Left lung (tissue), 14 donors: ENCODE measurements around the gene FOXM1. TPM values are rescaled to one million over a fixed set of nuclear protein-coding genes. Genes with fewer than 3 reads are reported as not detected.
A peak's percentile ranks its signal among the peaks of the same experiment; 100 is the strongest.

Experiments
- ATAC-seq: fragments of 200-7000 bp; cut with Tn5 transposase; one replicate; pipeline ENCODE4 v1.9.1; 2020; ENCODE audit warnings: moderate library complexity
- DNase-seq, 4 donors: peaks; one replicate each; pipeline ENCODE4 v3.0.0-alpha.2; 2013 to 2020
- H3K27ac ChIP-seq, 2 donors: fragments of 200-600 bp; sonication (generic) in 1 of 2; one replicate each; pipeline versions ENCODE4 v1.5.0 to v1.8.0; 2020 to 2021
- H3K27me3 ChIP-seq, 2 donors: fragments of 200-600 bp; sonication (generic) in 1 of 2; one replicate each; pipeline versions ENCODE4 v1.5.0 to v1.8.0; 2020 to 2021
- H3K36me3 ChIP-seq, 2 donors: fragments of 200-600 bp; sonication (generic) in 1 of 2; one replicate each; pipeline versions ENCODE4 v1.5.0 to v1.8.0; 2020 to 2021
- H3K4me1 ChIP-seq, 2 donors: fragments of 200-600 bp; one replicate each; pipeline ENCODE4 v1.8.0; 2021
- H3K4me3 ChIP-seq, 2 donors: fragments of 200-600 bp; sonication (generic) in 1 of 2; one replicate each; pipeline versions ENCODE4 v1.5.0 to v1.8.0; 2020 to 2021; ENCODE audit warnings: mild to moderate bottlenecking in 1 of 2
- H3K9me3 ChIP-seq, 2 donors: fragments of 200-600 bp; sonication (generic) in 1 of 2; one replicate each; pipeline versions ENCODE4 v1.5.0 to v1.8.0; 2020 to 2021
- intact Hi-C, 2 donors: fragments of 100-400 bp; cut with DNase I; formaldehyde crosslinking; loops; one replicate each; pipeline versions ENCODE4 v1.11.2 to v1.14.2; 2022
- long read RNA-seq, 12 donors: library from polyadenylated mRNA in 2 of 12; unstranded in 2 of 12; transcript quantifications; one replicate each; pipeline ENCODE4 v2.0.0 and lab custom pipeline, GENCODE V29; 2019 to 2026
- polyA plus RNA-seq, 6 donors: library from polyadenylated mRNA; unstranded; fragments of 120-200 nt; gene quantifications; one replicate each; pipeline ENCODE4 v1.2.1, GENCODE V29; 2013; ENCODE audit not compliant: insufficient read length in 6 of 6
- total RNA-seq, 2 donors: library from RNA; stranded (reverse); fragmentation: NEBNext Ultra II Directional; extraction: Animal tissue kit (Norgen Biotek cat#: 25700); gene quantifications; one replicate each; pipeline ENCODE4 v1.2.1, GENCODE V29; 2021
- TF ChIP-seq, protein P1 (sequence below), 2 donors: fragments of 200-600 bp; sonication (generic) in 1 of 2; IDR thresholded peaks; one replicate each; pipeline versions ENCODE4 v1.5.0 to v1.8.0; 2021; ENCODE audit warnings: antibody characterized with exemption in 2 of 2
- donor health status: DM: no; HTN: yes; CAD: no.
- donor health status: DM: no; HTN: no; CAD: no.

The FOXM1 gene, protein sequence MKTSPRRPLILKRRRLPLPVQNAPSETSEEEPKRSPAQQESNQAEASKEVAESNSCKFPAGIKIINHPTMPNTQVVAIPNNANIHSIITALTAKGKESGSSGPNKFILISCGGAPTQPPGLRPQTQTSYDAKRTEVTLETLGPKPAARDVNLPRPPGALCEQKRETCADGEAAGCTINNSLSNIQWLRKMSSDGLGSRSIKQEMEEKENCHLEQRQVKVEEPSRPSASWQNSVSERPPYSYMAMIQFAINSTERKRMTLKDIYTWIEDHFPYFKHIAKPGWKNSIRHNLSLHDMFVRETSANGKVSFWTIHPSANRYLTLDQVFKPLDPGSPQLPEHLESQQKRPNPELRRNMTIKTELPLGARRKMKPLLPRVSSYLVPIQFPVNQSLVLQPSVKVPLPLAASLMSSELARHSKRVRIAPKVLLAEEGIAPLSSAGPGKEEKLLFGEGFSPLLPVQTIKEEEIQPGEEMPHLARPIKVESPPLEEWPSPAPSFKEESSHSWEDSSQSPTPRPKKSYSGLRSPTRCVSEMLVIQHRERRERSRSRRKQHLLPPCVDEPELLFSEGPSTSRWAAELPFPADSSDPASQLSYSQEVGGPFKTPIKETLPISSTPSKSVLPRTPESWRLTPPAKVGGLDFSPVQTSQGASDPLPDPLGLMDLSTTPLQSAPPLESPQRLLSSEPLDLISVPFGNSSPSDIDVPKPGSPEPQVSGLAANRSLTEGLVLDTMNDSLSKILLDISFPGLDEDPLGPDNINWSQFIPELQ
- total RNA-seq (10 to 100 TPM in 1 of 2 donors, 1 to 10 TPM in 1; 4.7 to 16.5 TPM), polyA plus RNA-seq (10 to 100 TPM; 24.5 to 54.0 (median 30.7) TPM)
- long read RNA-seq, donor 1, partial matches to known transcripts = 23 of 54 reads
- long read RNA-seq, donor 1, other reads (novel, unspliced or antisense) = 29 of 54 reads
- long read RNA-seq, donor 2, partial matches to known transcripts = 27 of 71 reads
- long read RNA-seq, donor 2, other reads (novel, unspliced or antisense) = 43 of 71 reads
- long read RNA-seq, donor 3, partial matches to known transcripts = 0 of 1 reads
- long read RNA-seq, donor 3, other reads (novel, unspliced or antisense) = 0 of 1 reads
- long read RNA-seq, donor 4 = 0 reads
- long read RNA-seq, donor 5, partial matches to known transcripts = 5 of 6 reads
- long read RNA-seq, donor 5, other reads (novel, unspliced or antisense) = 0 of 6 reads
- long read RNA-seq, donor 6, partial matches to known transcripts = 18 of 20 reads
- long read RNA-seq, donor 6, other reads (novel, unspliced or antisense) = 0 of 20 reads
- long read RNA-seq, donor 7, partial matches to known transcripts = 0 of 2 reads
- long read RNA-seq, donor 7, other reads (novel, unspliced or antisense) = 0 of 2 reads
- long read RNA-seq, donor 8, partial matches to known transcripts = 13 of 36 reads
- long read RNA-seq, donor 8, other reads (novel, unspliced or antisense) = 23 of 36 reads
- long read RNA-seq, donor 9 = 0 reads
- long read RNA-seq, donor 10, partial matches to known transcripts = 0 of 1 reads
- long read RNA-seq, donor 10, other reads (novel, unspliced or antisense) = 1 of 1 reads
- long read RNA-seq, donor 11, partial matches to known transcripts = 0 of 1 reads
- long read RNA-seq, donor 11, other reads (novel, unspliced or antisense) = 0 of 1 reads
- long read RNA-seq, donor 12, partial matches to known transcripts = 0 of 1 reads
- long read RNA-seq, donor 12, other reads (novel, unspliced or antisense) = 0 of 1 reads

DNA sequence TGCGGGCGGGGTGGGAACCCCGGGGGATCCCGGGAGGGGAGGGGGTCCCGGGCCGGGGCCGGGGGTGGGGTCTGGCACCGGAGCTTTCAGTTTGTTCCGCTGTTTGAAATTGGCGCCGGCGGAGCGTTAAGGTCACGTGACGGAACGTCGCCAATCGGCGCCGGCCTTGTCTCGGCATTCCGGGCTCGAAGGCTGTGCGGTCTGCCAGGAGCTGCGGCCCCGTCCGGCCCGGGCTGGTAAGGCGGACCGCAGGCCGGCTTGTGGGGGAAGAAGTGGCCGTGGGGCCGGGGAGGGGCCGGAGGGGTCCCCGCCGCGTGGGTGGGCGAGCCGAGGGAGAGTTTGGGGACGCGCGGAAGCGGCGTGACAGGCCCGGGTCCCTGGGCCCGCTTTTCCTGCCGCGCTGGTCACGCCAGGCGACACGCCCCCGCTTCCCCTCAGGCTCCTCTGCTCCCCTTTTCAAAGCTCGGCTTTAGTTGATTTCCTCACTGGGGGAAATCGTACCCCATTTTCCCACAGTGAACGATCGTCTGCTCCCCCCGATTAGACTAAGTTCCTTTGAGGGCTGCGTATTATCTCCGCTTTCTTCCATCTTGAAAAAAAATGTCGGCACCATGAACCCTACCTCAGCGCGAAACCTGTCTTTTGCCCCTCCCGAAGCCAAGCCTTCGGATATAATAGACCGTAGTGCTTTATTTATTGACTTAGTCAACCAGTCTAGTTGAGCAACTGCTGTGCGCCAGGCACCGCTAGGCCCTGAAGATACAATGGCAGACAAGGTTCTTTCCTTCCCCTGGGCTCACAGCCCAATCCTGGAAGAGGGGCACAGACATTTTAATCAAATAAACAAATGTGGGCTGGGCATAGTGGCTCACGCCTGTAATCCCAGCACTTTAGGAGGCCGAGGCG is at the start of gene FOXM1, which contains the start of gene RHNO1:
TSS of gene FOXM1 (minus strand) at position 128 of the 906 bp plus-strand sequence. CDS start 2,696 bp downstream, outside the sequence.
TSS of gene RHNO1 (plus strand) at position 177 of the 906 bp plus-strand sequence. CDS start 8,144 bp downstream, outside the sequence.
- DNase-seq (peak; percentile 89 to 97 (median 94)), ATAC-seq (peak; percentile 92)
- Histone ChIP-seq H3K27ac (peak within 1 kb of the TSS; percentile 90 to 94), H3K9me3 (no peaks in the 10 kb centered on the region), H3K27me3 (no peaks in the 10 kb centered on the region), H3K4me3 (peak within 1 kb of the TSS; percentile 71 to 82), H3K36me3 (no peaks in the 10 kb centered on the region), H3K4me1 (peaks cover 8 to 28% of the 10 kb centered on the region in 2 donors)
- intact Hi-C loops = no loop called here
- TF ChIP-seq, protein P1, sequence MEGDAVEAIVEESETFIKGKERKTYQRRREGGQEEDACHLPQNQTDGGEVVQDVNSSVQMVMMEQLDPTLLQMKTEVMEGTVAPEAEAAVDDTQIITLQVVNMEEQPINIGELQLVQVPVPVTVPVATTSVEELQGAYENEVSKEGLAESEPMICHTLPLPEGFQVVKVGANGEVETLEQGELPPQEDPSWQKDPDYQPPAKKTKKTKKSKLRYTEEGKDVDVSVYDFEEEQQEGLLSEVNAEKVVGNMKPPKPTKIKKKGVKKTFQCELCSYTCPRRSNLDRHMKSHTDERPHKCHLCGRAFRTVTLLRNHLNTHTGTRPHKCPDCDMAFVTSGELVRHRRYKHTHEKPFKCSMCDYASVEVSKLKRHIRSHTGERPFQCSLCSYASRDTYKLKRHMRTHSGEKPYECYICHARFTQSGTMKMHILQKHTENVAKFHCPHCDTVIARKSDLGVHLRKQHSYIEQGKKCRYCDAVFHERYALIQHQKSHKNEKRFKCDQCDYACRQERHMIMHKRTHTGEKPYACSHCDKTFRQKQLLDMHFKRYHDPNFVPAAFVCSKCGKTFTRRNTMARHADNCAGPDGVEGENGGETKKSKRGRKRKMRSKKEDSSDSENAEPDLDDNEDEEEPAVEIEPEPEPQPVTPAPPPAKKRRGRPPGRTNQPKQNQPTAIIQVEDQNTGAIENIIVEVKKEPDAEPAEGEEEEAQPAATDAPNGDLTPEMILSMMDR (IDR thresholded peaks at IDR 0.05) = peak in 1 of 2 donors; percentile 19

DNA sequence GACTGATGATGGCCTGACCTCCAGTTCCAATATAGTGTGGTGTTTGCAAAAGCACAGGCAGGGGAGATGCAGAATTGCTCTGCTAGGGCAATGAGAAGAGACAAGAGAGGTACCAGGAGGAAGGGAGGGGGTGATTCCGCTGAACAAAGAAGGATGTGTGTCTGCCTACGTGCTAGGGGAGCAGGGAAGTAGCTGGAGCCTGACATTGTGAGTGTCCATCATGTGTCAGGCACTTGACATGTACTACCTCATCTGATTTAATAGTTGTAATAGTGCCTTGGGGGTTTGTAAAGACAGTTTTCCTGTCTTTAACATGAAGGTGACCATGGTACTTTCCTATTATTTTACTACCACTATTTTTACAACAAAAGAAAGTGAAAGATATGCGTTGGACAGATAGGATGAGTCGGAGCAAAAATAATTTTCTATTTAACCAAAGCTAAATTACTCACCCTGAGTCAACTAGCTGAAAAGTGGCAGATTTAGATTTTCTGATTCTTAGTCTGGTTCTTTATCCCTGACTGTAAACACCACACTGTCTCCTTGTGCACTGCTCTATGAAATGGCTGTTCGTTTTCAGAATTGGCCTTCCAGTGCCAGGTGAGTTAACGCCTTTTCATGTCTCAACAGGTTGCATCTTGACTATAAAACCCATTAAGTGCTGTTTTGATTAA is 48.5 kb upstream of the FOXM1 start:
- TF ChIP-seq, protein P1 (IDR thresholded peaks at IDR 0.05) = no peak
- intact Hi-C loops = no loop called here
- no peak overlapping the region for H3K4me3 ChIP-seq
- peaks cover 0 to 61% of the 10 kb centered on the region in 2 donors for H3K36me3 ChIP-seq
- DNase-seq (no peak), ATAC-seq (no peak)
- no peaks in the 10 kb centered on the region for H3K4me1 ChIP-seq
- no peaks in the 10 kb centered on the region for H3K27me3 ChIP-seq
- no peak overlapping the region for H3K27ac ChIP-seq
- no peaks in the 10 kb centered on the region for H3K9me3 ChIP-seq

DNA sequence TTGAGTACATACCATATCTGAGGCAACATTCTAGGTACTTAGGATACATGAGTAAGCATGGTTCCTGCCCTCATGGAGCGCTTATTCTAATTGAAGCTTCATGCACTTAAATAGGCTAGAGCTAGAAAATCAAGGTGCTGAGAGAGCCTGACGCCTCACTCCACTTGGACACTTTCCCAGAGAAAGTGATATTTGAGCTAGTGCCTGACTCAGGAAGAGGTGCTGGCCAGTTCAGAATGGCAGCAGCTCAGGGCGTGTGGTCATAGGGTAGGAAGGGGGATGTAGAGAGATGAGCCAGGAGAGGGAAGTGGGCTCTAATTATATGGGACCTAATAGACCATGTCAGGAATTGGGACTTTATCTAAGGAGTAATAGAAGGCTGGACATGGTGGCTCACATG is 47.0 kb upstream of the FOXM1 start:
- Histone ChIP-seq H3K4me1 (no peaks in the 10 kb centered on the region), H3K36me3 (peaks cover 0 to 57% of the 10 kb centered on the region in 2 donors), H3K27me3 (no peaks in the 10 kb centered on the region), H3K9me3 (no peaks in the 10 kb centered on the region), H3K27ac (no peak overlapping the region), H3K4me3 (no peak overlapping the region)
- DNase-seq (no peak), ATAC-seq (no peak)
- TF ChIP-seq, protein P1 (IDR thresholded peaks at IDR 0.05) = no peak
- intact Hi-C loops = no loop called here
